TTC549 (cell line): Measurements from ENCODE around the gene PPIP5K1.

Experiments used
- FAIRE-seq: peaks from 2 replicates; lab custom pipeline; 2012; peaks lifted over from hg19 to GRCh38; lab: Jason Lieb, UNC

PPIP5K1 gene

GRCh38 chr15:43488790-43489189, 101.2 kb downstream of the PPIP5K1 start:
- no peak for FAIRE-seq

- FAIRE-seq: no peak
These were observed 102.6 kb downstream of the PPIP5K1 start for GRCh38 chr15:43487271-43487895.

- FAIRE-seq: no peak
These were observed 105.6 kb downstream of the PPIP5K1 start for GRCh38 chr15:43484455-43484854.
